Kidney (tissue), 14 donors: ENCODE data around the gene SERPINA6. TPM values are rescaled to one million over a fixed set of nuclear protein-coding genes. Genes with fewer than 3 reads are reported as not detected.

Experiments
- DNase-seq, 5 donors: peaks; one replicate each; pipeline ENCODE4 v3.0.0-alpha.2; 2013 to 2020
- FAIRE-seq: peaks from 2 replicates; lab custom pipeline; 2012; peaks lifted over from hg19 to GRCh38; lab: Jason Lieb, UNC
- H3K27ac ChIP-seq, 2 donors: one replicate each; pipeline ENCODE4 v1.7.0; 2013; ENCODE audit warnings: low read depth in 2 of 2, low read length in 2 of 2, inconsistent platforms in 1 of 2
- H3K27me3 ChIP-seq: one replicate; pipeline ENCODE4 v1.7.1; 2013; ENCODE audit warnings: low read length, inconsistent platforms; ENCODE audit not compliant: control insufficient read depth, insufficient read depth
- H3K36me3 ChIP-seq, 3 donors: one replicate each; pipeline versions ENCODE4 v1.7.0 to v1.7.1; 2013; ENCODE audit warnings: low read length in 3 of 3, control low read depth in 1 of 3, inconsistent platforms in 1 of 3; ENCODE audit not compliant: insufficient read depth in 3 of 3, control insufficient read depth in 2 of 3
- H3K4me1 ChIP-seq, 3 donors: one replicate each; pipeline versions ENCODE4 v1.7.0 to v1.7.1; 2013; ENCODE audit warnings: low read length in 3 of 3, inconsistent platforms in 1 of 3, low read depth in 1 of 3; ENCODE audit not compliant: control insufficient read depth in 2 of 3, insufficient read depth in 2 of 3
- H3K4me3 ChIP-seq, 3 donors: one replicate each; pipeline versions ENCODE4 v1.7.0 to v1.8.1; 2013; ENCODE audit warnings: low read length in 3 of 3, control low read depth in 1 of 3, inconsistent platforms in 1 of 3
- H3K9ac ChIP-seq, 3 donors: one replicate each; pipeline versions ENCODE4 v1.7.0 to v1.7.1; 2013; ENCODE audit warnings: low read length in 3 of 3, control low read depth in 1 of 3, inconsistent platforms in 1 of 3
- H3K9me3 ChIP-seq, 3 donors: one replicate each; pipeline versions ENCODE4 v1.7.0 to v1.7.1; 2013; ENCODE audit warnings: low read length in 3 of 3, control low read depth in 1 of 3, inconsistent platforms in 1 of 3; ENCODE audit not compliant: control insufficient read depth in 2 of 3, insufficient read depth in 1 of 3
- CTCF ChIP-seq: IDR thresholded peaks from 3 replicates; pipeline ENCODE4 v1.5.1; 2012; ENCODE audit warnings: mild to moderate bottlenecking, moderate library complexity, borderline replicate concordance; ENCODE audit not compliant: insufficient read depth; ENCODE audit errors: extremely low read depth
- intact Hi-C: fragments of 100-400 bp; cut with DNase I; formaldehyde crosslinking; loops from one replicate; pipeline ENCODE4 v1.11.1; 2022
- polyA plus RNA-seq: library from polyadenylated mRNA; stranded (reverse); fragments of 350-450 nt; fragmentation: Illumina TruSeq; extraction: RNeasy Lipid Tissue Mini Kit (QIAGEN cat#74804); gene quantifications from one replicate; pipeline ENCODE4 v1.2.3, GENCODE V29; 2014; ENCODE audit warnings: low read depth, low replicate concordance; ENCODE audit not compliant: insufficient read depth
- total RNA-seq: library from RNA; stranded (reverse); fragmentation: NEBNext Ultra II Directional; extraction: Animal tissue kit (Norgen Biotek cat#: 25700); gene quantifications from one replicate; pipeline ENCODE4 v1.2.1, GENCODE V29; 2021
- donor health status: control.
- donor health status: control.
- donor health status: control.
- donor health status: control.
- donor health status: control.
- donor health status: DM: yes; HTN: yes; CAD: no.
- donor health status: Normal renal cell carcinoma (clear cell type).

The SERPINA6 gene
- total and polyA plus RNA-seq, 2 donors from 2014 or later: 1.7 to 12.9 TPM

- peaks cover 0 to 13% (median 0%) of the 10 kb centered on the region in 3 donors for H3K9me3 ChIP-seq
- no peak for TF ChIP-seq CTCF
- no peak overlapping the region for H3K27ac ChIP-seq
- peaks cover 0 to 6% (median 0%) of the 10 kb centered on the region in 3 donors for H3K36me3 ChIP-seq
- no peaks in the 10 kb centered on the region for H3K27me3 ChIP-seq
- H3K4me1 ChIP-seq: no peaks in the 10 kb centered on the region
- DNase-seq (no peak), FAIRE-seq (no peak)
- intact Hi-C loops: no loop called here
- no peak overlapping the region for H3K9ac ChIP-seq
- H3K4me3 ChIP-seq: no peak overlapping the region
Measured at GRCh38 chr14:94309721-94310120, 13.4 kb downstream of the SERPINA6 start.

- TF ChIP-seq CTCF: no peak
- FAIRE-seq (no peak), DNase-seq (no peak)
- H3K4me3 ChIP-seq: no peak overlapping the region
- no peaks in the 10 kb centered on the region for H3K4me1 ChIP-seq
- no peaks in the 10 kb centered on the region for H3K27me3 ChIP-seq
- peaks cover 0 to 6% (median 0%) of the 10 kb centered on the region in 3 donors for H3K36me3 ChIP-seq
- peaks cover 0 to 13% (median 0%) of the 10 kb centered on the region in 3 donors for H3K9me3 ChIP-seq
- intact Hi-C loops: no loop called here
- no peak overlapping the region for H3K27ac ChIP-seq
- no peak overlapping the region for H3K9ac ChIP-seq
Measured at GRCh38 chr14:94307410-94307992, 15.6 kb downstream of the SERPINA6 start.

GRCh38 chr14:94306047-94306978 lies 16.8 kb downstream of the SERPINA6 start:
- H3K9ac ChIP-seq: no peak overlapping the region
- peaks cover 0 to 13% (median 0%) of the 10 kb centered on the region in 3 donors for H3K9me3 ChIP-seq
- H3K4me1 ChIP-seq: no peaks in the 10 kb centered on the region
- H3K27ac ChIP-seq: no peak overlapping the region
- DNase-seq (no peak), FAIRE-seq (no peak)
- peaks cover 0 to 6% (median 0%) of the 10 kb centered on the region in 3 donors for H3K36me3 ChIP-seq
- H3K4me3 ChIP-seq: no peak overlapping the region
- TF ChIP-seq CTCF: no peak
- H3K27me3 ChIP-seq: no peaks in the 10 kb centered on the region
- intact Hi-C loops: no loop called here
